Forelimb muscle (tissue), 1 donor: Measurements from ENCODE around the gene GIGYF1. TPM values are rescaled to one million over a fixed set of nuclear protein-coding genes. Genes with fewer than 3 reads are reported as not detected.
"Not testable (repeated sequence)": the region's sequence is repeated elsewhere in the genome, so short reads cannot be mapped to it uniquely, and the experiment has no call there.

Experiments used
- DNase-seq: peaks from one replicate; pipeline ENCODE4 v3.0.0-alpha.2; 2013; ENCODE audit warnings: low read depth
- polyA plus RNA-seq: library from polyadenylated mRNA; unstranded; fragments of 120-200 nt; gene quantifications from one replicate; pipeline ENCODE4 v1.2.1, GENCODE V29; 2013; ENCODE audit not compliant: insufficient read length

GIGYF1 gene
- 30.2 TPM for polyA plus RNA-seq

- DNase-seq, result no peak
Measured at GRCh38 chr7:100694098-100694745, at the start of gene GIGYF1. Gene GIGYF1 (minus strand): TSS chr7:100694250. CDS start chr7:100688238, 6,012 bp downstream.

DNA sequence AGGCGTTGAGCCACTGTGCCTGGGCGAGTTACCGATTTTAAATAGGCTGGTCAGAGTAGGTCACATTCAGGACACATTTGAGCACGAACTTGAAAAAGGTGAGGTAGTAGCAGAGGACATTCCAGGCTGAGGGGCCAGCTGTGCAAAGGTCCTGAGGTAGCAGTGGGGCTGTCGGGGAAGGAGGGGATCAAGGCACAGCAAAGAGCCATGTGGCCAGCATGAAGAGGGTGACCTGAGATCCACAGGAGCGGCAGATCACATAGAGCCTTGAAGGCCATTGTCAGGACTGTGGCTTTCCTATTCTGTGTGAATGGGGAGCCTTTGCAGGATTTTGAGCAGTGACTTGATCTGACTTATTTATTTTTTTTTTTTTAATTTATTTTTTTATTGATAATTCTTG, 45.9 kb upstream of the GIGYF1 start:
- DNase-seq, result no peak

GRCh38 chr7:100736671-100737070, 42.6 kb upstream of the GIGYF1 start:
- DNase-seq, result no peak

- DNase-seq, result no peak
Measured at GRCh38 chr7:100735730-100736129, 41.7 kb upstream of the GIGYF1 start.

GRCh38 chr7:100731937-100732636, 38.0 kb upstream of the GIGYF1 start:
- no peak for DNase-seq

DNA sequence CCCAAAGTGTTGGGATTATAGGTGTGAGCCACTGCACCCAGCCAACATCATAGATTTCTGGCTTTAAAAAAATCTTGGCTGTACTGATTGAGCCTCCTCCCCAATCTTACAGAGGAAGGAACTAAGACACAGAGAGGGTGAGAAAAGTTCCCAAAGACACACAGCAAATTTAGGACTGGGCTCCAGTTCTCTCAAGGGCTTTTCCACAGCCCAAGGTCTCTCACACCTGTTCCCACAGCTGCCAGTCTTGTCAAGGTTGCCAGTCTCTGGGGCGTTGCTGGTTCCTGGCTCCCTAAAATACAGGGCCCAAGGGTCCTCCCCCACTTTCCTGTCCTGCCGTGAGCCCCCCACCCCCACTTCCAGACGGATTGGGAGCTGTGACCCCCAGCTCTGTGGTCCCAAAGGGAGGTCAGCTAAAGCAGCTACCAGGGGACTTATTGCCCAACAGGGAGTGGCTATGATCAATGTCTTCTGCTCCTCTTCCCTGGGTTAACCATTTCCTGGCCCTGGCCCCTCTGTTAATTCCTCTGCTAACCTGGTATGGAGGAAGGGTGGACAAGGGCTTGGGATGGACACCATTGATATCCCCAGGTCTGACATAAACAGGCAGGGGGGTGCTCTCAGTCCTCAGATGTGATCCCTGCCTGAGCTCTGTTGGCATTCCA, 36.2 kb upstream of the GIGYF1 start:
- no peak for DNase-seq

GRCh38 chr7:100728196-100728595, 34.1 kb upstream of the GIGYF1 start:
- DNase-seq, result no peak

- peak; percentile 62 for DNase-seq
Measured at GRCh38 chr7:100726996-100727761, 33.1 kb upstream of the GIGYF1 start.

- DNase-seq, result not testable (repeated sequence)
Measured at GRCh38 chr7:100724364-100724763, 30.3 kb upstream of the GIGYF1 start.

GRCh38 chr7:100723732-100724275, 29.8 kb upstream of the GIGYF1 start:
- DNase-seq, result no peak

DNA sequence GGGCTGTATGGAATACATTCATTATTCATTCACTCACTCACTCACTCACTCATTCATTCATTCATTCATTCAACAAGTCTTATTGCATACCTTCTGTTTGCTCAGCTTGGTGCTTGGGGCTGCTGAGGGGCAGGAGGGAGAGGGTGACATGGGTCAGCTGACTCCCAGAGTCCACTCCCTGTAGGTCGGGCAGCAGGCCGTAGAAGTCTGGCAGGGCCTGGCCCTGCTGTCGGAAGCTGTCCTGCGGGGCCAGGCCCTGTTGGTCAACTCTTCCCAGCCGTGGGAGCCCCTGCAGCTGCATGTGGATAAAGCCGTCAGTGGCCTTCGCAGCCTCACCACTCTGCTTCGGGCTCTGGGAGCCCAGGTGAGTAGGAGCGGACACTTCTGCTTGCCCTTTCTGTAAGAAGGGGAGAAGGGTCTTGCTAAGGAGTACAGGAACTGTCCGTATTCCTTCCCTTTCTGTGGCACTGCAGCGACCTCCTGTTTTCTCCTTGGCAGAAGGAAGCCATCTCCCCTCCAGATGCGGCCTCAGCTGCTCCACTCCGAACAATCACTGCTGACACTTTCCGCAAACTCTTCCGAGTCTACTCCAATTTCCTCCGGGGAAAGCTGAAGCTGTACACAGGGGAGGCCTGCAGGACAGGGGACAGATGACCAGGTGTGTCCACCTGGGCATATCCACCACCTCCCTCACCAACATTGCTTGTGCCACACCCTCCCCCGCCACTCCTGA, 28.6 kb upstream of the GIGYF1 start:
- no peak for DNase-seq

- DNase-seq, result no peak
Measured at GRCh38 chr7:100721505-100721812, 27.4 kb upstream of the GIGYF1 start.

DNA sequence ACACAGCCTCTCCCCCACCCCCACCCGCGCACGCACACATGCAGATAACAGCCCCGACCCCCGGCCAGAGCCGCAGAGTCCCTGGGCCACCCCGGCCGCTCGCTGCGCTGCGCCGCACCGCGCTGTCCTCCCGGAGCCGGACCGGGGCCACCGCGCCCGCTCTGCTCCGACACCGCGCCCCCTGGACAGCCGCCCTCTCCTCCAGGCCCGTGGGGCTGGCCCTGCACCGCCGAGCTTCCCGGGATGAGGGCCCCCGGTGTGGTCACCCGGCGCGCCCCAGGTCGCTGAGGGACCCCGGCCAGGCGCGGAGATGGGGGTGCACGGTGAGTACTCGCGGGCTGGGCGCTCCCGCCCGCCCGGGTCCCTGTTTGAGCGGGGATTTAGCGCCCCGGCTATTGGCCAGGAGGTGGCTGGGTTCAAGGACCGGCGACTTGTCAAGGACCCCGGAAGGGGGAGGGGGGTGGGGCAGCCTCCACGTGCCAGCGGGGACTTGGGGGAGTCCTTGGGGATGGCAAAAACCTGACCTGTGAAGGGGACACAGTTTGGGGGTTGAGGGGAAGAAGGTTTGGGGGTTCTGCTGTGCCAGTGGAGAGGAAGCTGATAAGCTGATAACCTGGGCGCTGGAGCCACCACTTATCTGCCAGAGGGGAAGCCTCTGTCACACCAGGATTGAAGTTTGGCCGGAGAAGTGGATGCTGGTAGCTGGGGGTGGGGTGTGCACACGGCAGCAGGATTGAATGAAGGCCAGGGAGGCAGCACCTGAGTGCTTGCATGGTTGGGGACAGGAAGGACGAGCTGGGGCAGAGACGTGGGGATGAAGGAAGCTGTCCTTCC, 26.8 kb upstream of the GIGYF1 start:
- DNase-seq, result no peak

GRCh38 chr7:100720279-100720670, 26.2 kb upstream of the GIGYF1 start, which contains the start of gene EPO:
Gene EPO (plus strand): TSS chr7:100720468. CDS start chr7:100720981, 513 bp downstream.
- no peak for DNase-seq

DNA sequence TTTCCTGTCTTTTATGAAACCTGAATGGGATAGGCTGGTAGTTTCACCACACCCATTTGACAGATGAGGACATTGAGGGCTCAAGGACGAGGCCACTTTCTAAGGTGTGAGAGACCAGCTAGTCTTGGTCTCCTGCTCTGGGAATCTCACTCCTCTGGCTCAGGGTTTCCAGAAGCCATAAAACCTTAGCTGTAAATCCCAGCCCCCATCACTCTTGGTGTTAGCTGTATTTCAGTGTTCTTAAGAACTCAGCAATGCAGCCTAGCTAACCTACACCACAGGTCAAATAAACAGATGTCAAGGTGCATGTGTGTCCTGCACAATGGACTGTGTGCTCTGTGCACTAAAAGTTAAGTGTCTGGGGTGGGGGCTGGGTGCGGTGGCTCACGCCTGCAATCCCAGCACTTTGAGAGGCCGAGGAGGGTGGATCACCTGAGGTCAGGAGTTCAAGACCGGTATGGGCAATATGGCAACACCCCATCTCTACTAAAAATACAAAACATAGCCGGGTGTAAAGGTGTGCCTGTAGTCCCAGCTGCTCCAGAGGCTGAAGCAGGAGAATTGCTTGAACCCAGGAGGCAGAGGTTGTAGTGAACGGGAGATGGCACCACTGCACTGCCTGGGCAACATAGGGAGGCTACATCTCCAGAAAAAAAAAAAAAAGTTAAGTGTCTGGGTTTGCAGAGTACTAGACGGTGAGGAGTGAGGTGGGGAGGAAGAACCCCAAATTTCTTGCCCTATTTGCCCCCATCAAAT, 25.7 kb upstream of the GIGYF1 start:
- no peak for DNase-seq

DNA sequence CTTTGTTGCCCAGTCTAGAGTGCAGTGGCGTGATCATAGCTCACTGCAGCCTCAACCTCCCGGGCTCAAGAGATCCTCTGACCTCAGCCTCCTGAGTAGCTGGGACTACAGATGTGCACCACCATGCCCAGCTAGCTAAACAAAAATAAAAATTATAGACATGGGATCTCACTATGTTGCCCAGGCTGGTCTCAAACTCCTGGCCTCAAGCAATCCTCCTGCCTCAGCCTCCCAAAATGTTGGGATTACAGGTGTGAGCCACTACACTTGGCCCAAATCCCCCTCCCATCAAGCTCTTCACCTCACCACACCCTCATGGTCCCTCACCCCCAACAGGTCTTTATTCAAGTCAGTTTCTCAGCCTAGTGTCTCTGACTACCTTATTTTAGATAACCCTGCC, 23.0 kb upstream of the GIGYF1 start:
- not testable (repeated sequence) for DNase-seq

GRCh38 chr7:100714725-100715124, 20.7 kb upstream of the GIGYF1 start:
- DNase-seq, result no peak

GRCh38 chr7:100711369-100711768, 17.3 kb upstream of the GIGYF1 start:
- DNase-seq, result no peak

- DNase-seq, result no peak
Measured at GRCh38 chr7:100710452-100710851, 16.4 kb upstream of the GIGYF1 start.

DNA sequence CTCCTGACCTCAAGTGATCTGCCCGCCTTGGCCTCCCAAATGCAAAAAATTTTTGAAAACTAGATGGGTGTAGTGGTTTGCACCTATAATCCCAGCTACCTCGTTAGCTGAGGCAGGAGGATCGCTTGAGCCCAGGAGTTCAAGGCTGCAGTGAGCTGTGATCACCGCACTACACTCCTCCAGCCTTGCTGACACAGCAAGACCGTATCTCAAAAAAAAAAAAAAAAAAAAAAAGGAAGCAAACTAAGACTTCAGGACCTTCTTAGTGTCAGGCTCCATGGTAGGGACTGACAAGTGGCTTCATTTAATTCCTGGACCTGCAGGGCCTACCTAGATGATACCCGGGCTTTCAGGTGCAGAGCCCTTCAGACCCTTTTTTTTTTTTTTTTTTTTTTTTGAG, 14.3 kb upstream of the GIGYF1 start:
- DNase-seq, result no peak
